ENCODE results near the gene LAMA2.

GRCh38 chr6:129238991-129239390 lies 356.1 kb downstream of the LAMA2 start:
- TF ChIP-seq, protein P1, sequence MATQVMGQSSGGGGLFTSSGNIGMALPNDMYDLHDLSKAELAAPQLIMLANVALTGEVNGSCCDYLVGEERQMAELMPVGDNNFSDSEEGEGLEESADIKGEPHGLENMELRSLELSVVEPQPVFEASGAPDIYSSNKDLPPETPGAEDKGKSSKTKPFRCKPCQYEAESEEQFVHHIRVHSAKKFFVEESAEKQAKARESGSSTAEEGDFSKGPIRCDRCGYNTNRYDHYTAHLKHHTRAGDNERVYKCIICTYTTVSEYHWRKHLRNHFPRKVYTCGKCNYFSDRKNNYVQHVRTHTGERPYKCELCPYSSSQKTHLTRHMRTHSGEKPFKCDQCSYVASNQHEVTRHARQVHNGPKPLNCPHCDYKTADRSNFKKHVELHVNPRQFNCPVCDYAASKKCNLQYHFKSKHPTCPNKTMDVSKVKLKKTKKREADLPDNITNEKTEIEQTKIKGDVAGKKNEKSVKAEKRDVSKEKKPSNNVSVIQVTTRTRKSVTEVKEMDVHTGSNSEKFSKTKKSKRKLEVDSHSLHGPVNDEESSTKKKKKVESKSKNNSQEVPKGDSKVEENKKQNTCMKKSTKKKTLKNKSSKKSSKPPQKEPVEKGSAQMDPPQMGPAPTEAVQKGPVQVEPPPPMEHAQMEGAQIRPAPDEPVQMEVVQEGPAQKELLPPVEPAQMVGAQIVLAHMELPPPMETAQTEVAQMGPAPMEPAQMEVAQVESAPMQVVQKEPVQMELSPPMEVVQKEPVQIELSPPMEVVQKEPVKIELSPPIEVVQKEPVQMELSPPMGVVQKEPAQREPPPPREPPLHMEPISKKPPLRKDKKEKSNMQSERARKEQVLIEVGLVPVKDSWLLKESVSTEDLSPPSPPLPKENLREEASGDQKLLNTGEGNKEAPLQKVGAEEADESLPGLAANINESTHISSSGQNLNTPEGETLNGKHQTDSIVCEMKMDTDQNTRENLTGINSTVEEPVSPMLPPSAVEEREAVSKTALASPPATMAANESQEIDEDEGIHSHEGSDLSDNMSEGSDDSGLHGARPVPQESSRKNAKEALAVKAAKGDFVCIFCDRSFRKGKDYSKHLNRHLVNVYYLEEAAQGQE (IDR thresholded peaks at IDR 0.05; ENCODE audit: insufficient read depth in 1 of 2, low read depth in 2 of 2, low read length in 1 of 2), result no peak
- TF ChIP-seq, protein P2, sequence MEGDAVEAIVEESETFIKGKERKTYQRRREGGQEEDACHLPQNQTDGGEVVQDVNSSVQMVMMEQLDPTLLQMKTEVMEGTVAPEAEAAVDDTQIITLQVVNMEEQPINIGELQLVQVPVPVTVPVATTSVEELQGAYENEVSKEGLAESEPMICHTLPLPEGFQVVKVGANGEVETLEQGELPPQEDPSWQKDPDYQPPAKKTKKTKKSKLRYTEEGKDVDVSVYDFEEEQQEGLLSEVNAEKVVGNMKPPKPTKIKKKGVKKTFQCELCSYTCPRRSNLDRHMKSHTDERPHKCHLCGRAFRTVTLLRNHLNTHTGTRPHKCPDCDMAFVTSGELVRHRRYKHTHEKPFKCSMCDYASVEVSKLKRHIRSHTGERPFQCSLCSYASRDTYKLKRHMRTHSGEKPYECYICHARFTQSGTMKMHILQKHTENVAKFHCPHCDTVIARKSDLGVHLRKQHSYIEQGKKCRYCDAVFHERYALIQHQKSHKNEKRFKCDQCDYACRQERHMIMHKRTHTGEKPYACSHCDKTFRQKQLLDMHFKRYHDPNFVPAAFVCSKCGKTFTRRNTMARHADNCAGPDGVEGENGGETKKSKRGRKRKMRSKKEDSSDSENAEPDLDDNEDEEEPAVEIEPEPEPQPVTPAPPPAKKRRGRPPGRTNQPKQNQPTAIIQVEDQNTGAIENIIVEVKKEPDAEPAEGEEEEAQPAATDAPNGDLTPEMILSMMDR (IDR thresholded peaks at IDR 0.05), result no peak
- TF ChIP-seq POLR2AphosphoS5 (IDR thresholded peaks at IDR 0.05; ENCODE audit: low read depth, low read length), result no peak
